Hepatocyte (in vitro differentiated cells): ENCODE results near the gene HMX3. TPM values are rescaled to one million over a fixed set of nuclear protein-coding genes. Genes with fewer than 3 reads are reported as not detected.

Source experiments
- DNase-seq: peaks from one replicate; pipeline ENCODE4 v3.0.0-alpha.2; 2016; ENCODE audit warnings: low spot score
- H2AFZ ChIP-seq: fragments of 200-600 bp; sonication (generic); 2 replicates; pipeline ENCODE4 v1.6.0; 2016; ENCODE audit warnings: antibody characterized with exemption, mild to moderate bottlenecking
- H3K27ac ChIP-seq: fragments of 200-600 bp; sonication (generic); 2 replicates; pipeline ENCODE4 v1.5.1; 2016; ENCODE audit warnings: mild to moderate bottlenecking
- H3K27me3 ChIP-seq: fragments of 200-600 bp; sonication (generic); 2 replicates; pipeline ENCODE4 v1.6.1; 2016
- H3K36me3 ChIP-seq: fragments of 200-600 bp; sonication (generic); replicated peaks from 2 replicates; pipeline ENCODE4 v1.5.1; 2016; ENCODE audit warnings: low read depth; ENCODE audit not compliant: insufficient read depth
- H3K4me1 ChIP-seq: fragments of 200-600 bp; sonication (generic); 2 replicates; pipeline ENCODE4 v1.5.1; 2016; ENCODE audit warnings: mild to moderate bottlenecking, moderate library complexity; ENCODE audit not compliant: insufficient read depth
- H3K4me2 ChIP-seq: fragments of 200-600 bp; sonication (generic); 2 replicates; pipeline ENCODE4 v1.6.0; 2016
- H3K4me3 ChIP-seq: fragments of 200-600 bp; sonication (generic); 2 replicates; pipeline ENCODE4 v1.5.1; 2016; ENCODE audit warnings: mild to moderate bottlenecking
- H3K79me2 ChIP-seq: fragments of 200-600 bp; sonication (generic); 2 replicates; pipeline ENCODE4 v1.6.0; 2017; ENCODE audit warnings: mild to moderate bottlenecking
- H3K9me2 ChIP-seq: fragments of 200-600 bp; sonication (generic); replicated peaks from 2 replicates; pipeline ENCODE4 v1.6.0; 2017; ENCODE audit warnings: mild to moderate bottlenecking; ENCODE audit not compliant: insufficient read depth
- H3K9me3 ChIP-seq: fragments of 200-600 bp; sonication (generic); 2 replicates; pipeline ENCODE4 v1.5.1; 2016; ENCODE audit warnings: low read depth, mild to moderate bottlenecking
- H4K20me1 ChIP-seq: fragments of 200-600 bp; sonication (generic); 2 replicates; pipeline ENCODE4 v1.6.0; 2016; ENCODE audit warnings: mild to moderate bottlenecking; ENCODE audit not compliant: insufficient read depth, poor library complexity, severe bottlenecking
- CTCF ChIP-seq: fragments of 200-600 bp; sonication (generic); IDR thresholded peaks from 2 replicates; pipeline ENCODE4 v1.5.1; 2016; ENCODE audit warnings: antibody characterized with exemption, mild to moderate bottlenecking; ENCODE audit not compliant: poor library complexity
- EZH2 ChIP-seq: fragments of 200-600 bp; sonication (generic); IDR thresholded peaks from 2 replicates; pipeline ENCODE4 v1.6.1; 2016; ENCODE audit warnings: antibody characterized with exemption, mild to moderate bottlenecking, borderline replicate concordance
- EZH2phosphoT487 ChIP-seq: fragments of 200-600 bp; sonication (generic); IDR thresholded peaks from one replicate; pipeline ENCODE4 v1.6.1; 2018; ENCODE audit warnings: antibody characterized with exemption, mild to moderate bottlenecking, low read depth, moderate library complexity; ENCODE audit not compliant: unreplicated experiment, severe bottlenecking
- WGBS: methylation state at CpG from one replicate; pipeline ENCODE4 v1.1.6; 2016; ENCODE audit warnings: low lambda C conversion rate; ENCODE audit errors: missing lambda C conversion rate; 5-methylcytosine and 5-hydroxymethylcytosine counted together
- polyA plus RNA-seq: library from polyadenylated mRNA; unstranded; fragments of >200 nt; fragmentation: Nextera tagmentation; extraction: Ambion mirVana; gene quantifications from 2 replicates; pipeline ENCODE4 v1.2.1, GENCODE V29; 2016
- total RNA-seq: library from RNA; depleted of rRNA; stranded (reverse); fragments of >200 nt; gene quantifications from 2 replicates; pipeline ENCODE4 v1.2.3, GENCODE V29; 2014

Gene HMX3
- total and polyA plus RNA-seq, 2 experiments from 2014 or later: not detected

DNA sequence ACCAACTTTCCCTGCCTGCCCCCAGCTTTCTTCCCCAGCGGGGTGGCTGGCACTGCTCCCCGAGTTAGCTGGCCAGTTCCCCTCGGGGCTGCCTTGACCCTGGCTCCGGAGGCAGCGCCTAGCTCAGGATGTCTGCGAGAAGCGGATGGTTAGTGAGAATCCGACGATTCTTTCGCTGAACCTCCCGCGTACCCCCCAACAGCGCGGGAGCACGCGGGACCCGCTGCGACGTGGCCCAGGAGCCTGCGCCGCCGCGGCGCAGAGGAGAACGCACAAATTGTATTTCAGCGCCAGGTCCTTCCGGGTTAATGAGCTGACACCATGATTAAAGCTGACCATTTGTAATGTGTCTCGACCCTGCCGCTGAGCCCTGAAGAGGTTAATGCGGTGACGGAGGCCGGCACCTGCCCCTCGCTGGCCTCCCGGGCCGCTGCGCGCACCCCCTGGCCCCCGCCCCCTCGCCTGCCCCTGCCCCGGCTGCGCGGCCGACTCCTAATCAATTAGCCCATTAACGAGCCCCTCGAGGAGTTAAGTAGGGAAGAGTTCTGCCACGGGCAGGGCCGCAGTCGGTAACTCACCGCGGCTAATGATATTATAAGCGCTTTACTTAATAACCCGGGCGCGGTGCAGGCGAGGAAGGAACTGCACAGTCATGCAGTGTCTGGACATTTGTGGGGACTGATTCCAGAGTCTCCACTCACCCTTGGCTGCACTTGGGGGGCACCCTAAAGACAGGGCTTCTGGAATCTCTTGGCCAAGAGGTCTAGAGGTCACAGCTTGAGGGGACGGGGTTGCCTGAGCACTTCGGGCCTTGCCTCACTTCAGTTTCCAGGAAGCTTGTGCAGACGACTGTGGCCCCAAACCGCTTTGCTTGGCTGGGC lies 10.5 kb downstream of the HMX3 start:
- DNase-seq: no peak
- no peaks in the 10 kb centered on the region for H4K20me1 ChIP-seq
- H3K27ac ChIP-seq: no peak overlapping the region
- H3K4me2 ChIP-seq: peak overlapping the region; percentile 66
- H3K36me3 ChIP-seq: no peaks in the 10 kb centered on the region
- peaks cover 11% of the 10 kb centered on the region for H3K4me1 ChIP-seq
- no peak overlapping the region for H2AFZ ChIP-seq
- TF ChIP-seq CTCF (no peak), EZH2 (peak; percentile 89), EZH2phosphoT487 (peak; percentile 41)
- 2% methylated on average over 53 of the region's 59 CpGs for WGBS
- H3K27me3 ChIP-seq: peaks cover 100% of the 10 kb centered on the region
- H3K9me2 ChIP-seq: no peaks in the 10 kb centered on the region
- H3K4me3 ChIP-seq: no peak overlapping the region
- no peaks in the 10 kb centered on the region for H3K79me2 ChIP-seq
- H3K9me3 ChIP-seq: no peaks in the 10 kb centered on the region

- DNase-seq: no peak
- peaks cover 14% of the 10 kb centered on the region for H3K4me1 ChIP-seq
- no peaks in the 10 kb centered on the region for H3K36me3 ChIP-seq
- H3K27me3 ChIP-seq: peaks cover 100% of the 10 kb centered on the region
- no peaks in the 10 kb centered on the region for H3K9me2 ChIP-seq
- no peak overlapping the region for H3K4me3 ChIP-seq
- no peaks in the 10 kb centered on the region for H3K9me3 ChIP-seq
- no peaks in the 10 kb centered on the region for H4K20me1 ChIP-seq
- WGBS: 15% methylated on average over 23 of the region's 24 CpGs
- H3K27ac ChIP-seq: no peak overlapping the region
- no peak overlapping the region for H3K4me2 ChIP-seq
- H3K79me2 ChIP-seq: no peaks in the 10 kb centered on the region
- H2AFZ ChIP-seq: no peak overlapping the region
- TF ChIP-seq CTCF (no peak), EZH2phosphoT487 (no peak), EZH2 (peak; percentile 15)
Observed at GRCh38 chr10:123146894-123147634, 11.3 kb downstream of the HMX3 start.

DNA sequence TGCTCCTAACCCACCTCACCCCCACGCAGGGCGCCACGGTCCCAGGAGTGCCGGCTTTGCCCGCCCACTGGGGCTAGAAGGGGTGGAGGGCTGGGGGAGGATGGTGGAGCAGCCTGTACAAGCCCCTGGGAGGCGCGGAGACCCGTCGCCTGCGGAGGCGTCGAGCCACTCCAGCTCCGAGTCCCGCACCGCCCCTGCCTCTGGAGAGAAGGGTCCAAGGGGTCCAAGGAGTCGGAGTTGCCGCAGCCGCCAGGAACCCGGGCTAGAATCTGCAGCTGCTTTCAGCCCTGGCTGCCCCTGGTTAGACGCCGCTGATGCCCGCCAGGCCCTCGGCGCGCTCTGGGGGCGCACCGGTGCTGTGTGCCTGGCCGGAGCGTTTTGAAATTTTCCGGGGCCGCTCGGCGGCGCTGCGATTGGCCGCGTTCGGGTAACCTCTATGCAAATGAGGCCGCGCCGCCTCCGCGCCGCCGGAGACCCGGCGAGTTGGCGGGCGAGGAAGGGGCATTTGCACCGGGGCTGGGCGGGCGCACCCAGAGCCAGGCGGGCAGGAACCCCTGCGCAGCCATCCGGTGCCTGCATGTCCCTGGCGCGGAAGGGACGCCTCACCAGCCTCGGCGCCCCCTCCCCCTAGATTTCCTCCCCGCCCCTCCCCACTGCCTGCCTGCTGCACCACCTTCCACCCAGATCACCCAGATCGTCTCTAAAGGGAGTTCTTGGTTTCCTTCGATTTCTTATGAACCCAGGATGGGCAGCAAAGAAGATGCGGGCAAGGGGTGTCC lies 12.1 kb downstream of the HMX3 start, which contains the start of gene HMX2:
Gene HMX2, plus strand, starts transcription at position 502 of the 779 bp plus-strand sequence. Its CDS starts 243 bp downstream, at position 745.
- H2AFZ ChIP-seq: no peak within 1 kb of the TSS
- DNase-seq: no peak
- TF ChIP-seq EZH2 (peak; percentile 51), EZH2phosphoT487 (no peak), CTCF (no peak)
- H4K20me1 ChIP-seq: no peaks in the 10 kb centered on the region
- H3K27me3 ChIP-seq: peaks cover 100% of the 10 kb centered on the region
- under 1% methylated on average over 26 of the region's 64 CpGs for WGBS
- no peaks in the 10 kb centered on the region for H3K36me3 ChIP-seq
- peaks cover 14% of the 10 kb centered on the region for H3K4me1 ChIP-seq
- H3K4me3 ChIP-seq: no peak within 1 kb of the TSS
- no peaks in the 10 kb centered on the region for H3K9me3 ChIP-seq
- no peaks in the 10 kb centered on the region for H3K9me2 ChIP-seq
- H3K79me2 ChIP-seq: no peaks in the 10 kb centered on the region
- no peak within 1 kb of the TSS for H3K27ac ChIP-seq
- peak within 1 kb of the TSS; percentile 87 for H3K4me2 ChIP-seq
